HG03095 (cell line): ENCODE results near the gene R3HCC1L.

Source experiments
- ATAC-seq: cut with Tn5 transposase; IDR thresholded peaks from one replicate; pipeline ENCODE4 v1.9.1; 2021; ENCODE audit warnings: moderate library complexity; ENCODE audit not compliant: unreplicated experiment

R3HCC1L gene

DNA sequence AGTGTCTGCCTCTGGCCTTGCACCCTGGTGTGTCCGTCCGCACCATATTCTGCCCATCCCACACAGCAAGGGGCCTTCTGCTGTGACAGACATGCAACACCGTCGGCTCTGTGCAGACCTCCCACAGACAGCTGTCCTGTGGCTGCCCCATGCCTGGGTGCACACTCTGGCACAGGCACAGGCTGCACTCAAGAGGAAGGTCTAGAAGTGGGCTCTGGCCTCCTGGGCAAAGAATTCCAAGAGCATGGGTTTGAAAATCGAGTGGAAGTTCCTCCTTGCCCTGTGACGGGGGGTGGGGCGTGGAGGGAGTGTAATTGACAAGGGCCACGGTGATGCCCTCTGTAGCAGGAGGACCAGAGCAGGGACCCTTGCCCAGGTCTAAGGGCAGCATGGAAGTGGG is 137.8 kb downstream of the R3HCC1L start:
- no peak for ATAC-seq

DNA sequence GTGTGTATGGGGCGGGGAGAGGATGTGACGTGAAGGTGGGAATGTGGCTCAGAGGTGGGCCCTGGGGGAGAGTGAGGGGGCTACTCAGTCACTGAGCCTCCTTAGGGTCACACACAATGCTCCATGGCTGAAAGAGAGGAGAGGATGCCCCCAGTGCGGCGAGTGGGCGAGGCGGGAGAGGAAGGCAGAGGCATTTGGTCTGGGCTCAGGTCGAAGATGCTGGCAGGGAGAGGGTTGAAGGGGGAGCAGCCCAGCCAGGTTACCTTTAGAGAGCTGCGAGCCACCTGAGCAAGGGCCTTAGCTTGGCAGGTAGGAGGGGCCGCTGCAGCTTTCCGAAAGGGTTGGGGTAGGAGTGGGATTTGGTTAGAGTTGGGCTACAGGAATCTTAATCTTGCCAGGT is 138.2 kb downstream of the R3HCC1L start:
- no peak for ATAC-seq

DNA sequence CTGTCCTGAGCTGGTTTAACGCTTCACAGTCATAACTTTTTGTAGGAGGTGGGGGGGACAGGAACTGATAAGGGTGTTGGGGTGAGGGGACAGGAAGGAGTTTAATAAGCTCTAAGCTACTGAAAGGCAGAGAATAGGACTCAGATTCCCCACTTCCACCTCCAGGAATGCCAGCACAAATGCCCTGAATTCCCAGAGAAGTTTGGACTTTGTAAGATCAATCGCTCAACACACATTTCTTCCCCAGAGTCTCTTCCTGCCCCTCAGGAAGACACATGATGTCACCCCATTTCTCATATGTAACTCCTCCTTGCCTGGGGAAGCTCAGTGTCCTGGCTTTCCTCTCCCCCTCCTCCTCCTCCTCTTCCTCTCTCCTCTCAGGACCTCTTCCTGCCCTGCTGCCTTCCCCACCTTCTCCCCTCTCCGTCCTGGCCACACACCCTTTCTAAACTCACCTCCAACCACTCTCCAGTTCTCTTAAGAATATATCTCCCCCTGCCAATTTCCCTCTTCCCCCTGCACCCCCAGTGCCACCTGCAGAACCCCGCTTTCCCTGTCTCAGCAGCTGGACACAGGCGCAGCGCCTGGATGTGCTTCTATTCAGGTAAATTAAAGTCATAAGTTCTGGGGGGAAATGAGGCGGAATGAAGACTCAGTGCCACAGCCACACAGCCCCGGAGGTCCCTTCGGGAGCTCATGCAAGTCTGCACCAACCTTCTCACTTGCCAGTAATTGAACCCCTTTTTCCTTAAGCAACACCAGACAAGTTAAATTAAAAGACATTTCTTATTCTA is 138.8 kb downstream of the R3HCC1L start:
- no peak for ATAC-seq

DNA sequence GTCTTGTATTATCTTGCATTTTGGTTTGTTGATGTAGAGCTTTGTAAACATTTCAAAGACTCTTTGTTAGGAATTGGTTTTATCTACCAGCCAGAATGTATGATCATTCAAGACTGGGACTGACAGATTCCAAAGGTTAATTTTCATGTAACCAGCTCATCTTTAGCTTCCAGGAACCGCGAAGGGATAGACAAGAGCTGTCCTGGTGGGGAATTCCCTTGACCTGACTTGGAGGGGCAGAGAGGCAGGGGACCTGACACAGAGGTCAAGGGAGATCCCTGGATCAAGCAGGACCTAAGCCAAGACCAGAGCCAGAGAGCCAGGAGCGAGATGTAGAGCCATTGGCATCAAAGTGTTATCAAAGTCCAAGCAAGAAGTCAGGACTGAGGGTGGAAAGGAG is 140.1 kb downstream of the R3HCC1L start:
- no peak for ATAC-seq

DNA sequence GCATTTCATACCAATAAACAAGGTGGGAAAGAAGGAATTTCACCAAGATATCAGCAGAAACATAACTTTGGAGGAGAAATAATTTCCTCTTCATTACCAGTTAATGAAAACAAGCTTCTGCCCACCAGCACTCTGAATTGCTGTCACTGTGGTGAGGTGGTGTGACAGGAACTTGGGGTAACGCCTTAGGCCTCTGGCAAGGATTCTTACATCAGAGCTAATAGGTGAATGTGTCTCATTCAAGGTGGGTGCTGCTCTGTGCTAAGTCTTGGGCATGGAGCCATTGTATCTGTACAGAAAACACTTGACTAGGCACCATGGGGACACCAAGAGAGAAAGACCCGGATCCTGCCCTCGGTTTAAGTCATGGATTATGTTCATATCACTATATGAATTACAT is 141.9 kb downstream of the R3HCC1L start:
- ATAC-seq, result no peak

DNA sequence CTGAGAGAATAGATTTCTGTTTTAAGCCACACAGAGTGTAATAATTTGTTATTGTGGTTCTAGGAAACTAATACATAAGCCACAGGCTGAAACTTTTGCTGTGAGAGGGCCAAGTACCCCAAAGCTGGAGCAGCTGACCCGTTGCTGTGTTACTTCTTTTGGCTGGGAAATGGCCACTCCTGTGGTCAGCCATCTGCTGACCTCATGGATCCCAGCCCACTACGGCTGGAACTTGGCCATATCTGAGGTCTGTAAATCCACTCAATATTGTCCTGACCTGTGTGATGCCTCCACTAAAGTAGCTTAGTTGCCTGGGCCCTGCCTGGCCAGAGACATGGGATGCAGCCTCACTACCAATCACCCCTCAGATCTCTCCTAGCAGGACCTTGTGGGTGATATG is 151.0 kb downstream of the R3HCC1L start:
- ATAC-seq, result no peak

DNA sequence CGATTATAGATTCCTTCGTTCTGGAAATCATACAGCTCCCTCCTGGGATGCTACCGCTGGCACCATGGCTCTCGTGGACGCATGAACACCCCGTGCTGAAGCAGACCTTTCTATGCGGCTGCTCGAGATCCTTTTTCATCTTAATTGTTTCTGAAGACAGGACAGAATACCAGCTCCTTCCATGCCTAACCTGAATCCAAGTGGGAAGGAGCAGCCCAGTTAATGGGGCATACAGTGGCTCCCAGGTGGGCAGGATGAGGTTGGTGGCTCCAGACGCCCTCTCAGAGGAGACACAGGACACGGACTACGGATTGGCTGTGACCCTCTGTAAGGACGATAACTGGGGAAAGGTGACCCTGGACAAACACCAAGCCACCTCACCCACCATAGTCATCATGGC is 152.0 kb downstream of the R3HCC1L start:
- ATAC-seq, result no peak

DNA sequence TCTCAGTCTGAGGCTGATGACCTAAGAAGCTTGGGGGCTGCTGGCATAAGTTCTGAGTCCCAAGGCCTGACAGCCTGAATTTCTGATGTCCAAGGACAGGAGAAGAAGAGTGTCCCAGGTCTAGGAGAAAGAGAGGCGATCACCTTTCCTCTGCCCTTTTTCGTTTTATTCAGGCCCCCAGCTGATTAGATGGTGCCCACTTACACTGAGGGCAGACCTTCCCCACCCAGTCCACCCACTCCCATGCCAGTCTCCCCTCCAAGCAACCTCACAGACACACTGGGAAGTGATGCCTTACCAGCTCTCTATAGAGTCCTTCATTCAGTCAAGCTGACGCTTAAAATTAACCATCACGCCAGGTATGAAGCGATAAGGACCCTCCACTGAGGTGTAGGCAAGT is 152.9 kb downstream of the R3HCC1L start:
- ATAC-seq, result no peak

DNA sequence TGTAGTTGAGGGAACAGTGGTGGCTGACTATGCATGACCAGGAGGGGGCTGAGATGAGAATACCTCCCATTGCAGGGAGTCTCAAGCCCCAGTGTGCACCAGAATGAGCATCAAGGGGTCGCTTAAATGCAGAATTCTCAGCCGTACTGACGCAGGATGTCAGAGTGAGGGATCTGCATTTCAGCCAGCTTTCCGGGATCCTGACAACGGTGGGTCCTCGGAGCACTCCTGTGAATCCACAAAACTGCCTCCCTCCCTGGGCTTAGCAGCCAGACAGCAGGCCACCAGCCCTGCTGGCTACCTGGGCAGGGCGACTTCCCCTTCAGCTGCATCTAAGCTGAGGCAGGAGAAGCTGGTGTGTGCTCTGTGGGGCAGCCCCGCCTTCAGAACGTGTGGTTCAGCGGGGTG is 155.3 kb downstream of the R3HCC1L start:
- no peak for ATAC-seq

DNA sequence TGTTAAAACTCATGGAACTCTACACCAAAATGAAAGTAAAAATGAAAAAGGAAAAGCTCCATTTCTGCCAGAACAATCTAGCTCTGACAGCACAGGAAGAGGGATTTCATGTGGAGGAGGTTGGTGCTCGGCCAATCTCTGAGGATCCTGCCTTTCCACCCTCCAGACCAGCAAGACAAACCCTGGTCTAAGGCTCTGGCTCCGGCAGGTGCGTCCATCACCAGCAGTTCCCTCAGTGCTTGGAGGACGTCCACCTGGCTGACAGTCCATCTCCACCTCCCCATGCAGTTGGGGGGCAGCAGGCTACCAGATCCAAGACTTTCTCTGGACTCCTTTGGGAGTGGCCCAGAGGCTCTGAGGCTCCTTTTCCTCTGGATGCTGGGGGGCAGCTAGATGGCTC is 158.5 kb downstream of the R3HCC1L start:
- ATAC-seq, result no peak

DNA sequence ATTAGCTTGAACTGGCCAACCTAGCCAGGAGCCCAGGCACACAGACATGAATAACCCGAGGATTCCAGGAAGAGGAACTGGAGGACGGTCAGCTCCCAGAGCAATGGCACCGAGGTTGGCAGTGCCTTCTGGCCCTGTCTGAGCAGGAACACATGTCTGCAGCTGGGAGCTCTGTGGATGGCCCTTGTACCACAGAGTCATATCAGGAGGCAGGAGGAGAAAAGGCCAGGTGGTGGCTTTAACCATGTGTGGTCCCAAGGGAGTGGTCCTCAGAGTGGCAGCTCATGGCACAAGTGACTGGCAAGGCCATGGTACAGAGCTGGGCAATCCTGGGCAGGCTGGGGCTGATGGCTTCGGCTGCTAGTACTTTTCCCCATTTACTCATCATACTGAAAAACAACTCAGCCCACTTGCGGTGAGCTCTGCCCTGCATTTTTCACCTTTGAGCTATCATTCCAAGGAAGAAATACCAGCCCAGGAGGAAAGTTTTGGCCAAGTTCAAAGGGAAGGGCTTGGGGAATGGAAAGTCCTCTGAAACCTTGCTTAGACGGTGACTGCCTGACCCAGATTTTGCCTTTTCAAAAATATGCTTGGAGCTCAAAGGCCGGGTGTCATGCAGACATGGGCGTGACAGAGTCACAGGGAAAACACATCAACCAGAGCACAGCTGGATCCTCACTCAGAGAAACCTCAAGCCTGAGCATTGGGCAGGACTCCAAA is 159.3 kb downstream of the R3HCC1L start:
- ATAC-seq, result no peak

DNA sequence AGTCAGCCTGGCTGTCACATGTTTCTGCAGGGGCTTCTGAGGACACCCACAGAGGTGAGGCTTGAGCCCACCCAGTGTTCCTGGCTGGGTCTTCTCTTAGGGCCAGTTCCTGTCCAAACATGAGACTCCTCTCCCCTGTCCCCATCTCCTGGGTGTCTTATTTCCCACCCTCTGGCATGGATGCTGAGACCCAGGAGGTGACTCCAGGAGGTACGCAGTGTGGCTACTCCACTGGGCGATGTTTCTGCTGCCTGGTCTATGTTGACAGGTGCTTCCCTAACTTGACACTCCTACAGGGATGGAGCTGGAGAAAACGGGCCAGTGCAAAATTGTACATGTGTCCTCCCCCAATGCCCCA is 159.8 kb downstream of the R3HCC1L start:
- no peak for ATAC-seq
